ENCODE results near the gene CYP51A1.

- no peak for TF ChIP-seq POLR2A (IDR thresholded peaks at IDR 0.05)
- no peak for TF ChIP-seq CTCF (IDR thresholded peaks at IDR 0.05)
Measured at GRCh38 chr7:92121681-92122080, 12.6 kb downstream of the CYP51A1 start.
